Cardiac muscle cell (in vitro differentiated cells and primary cell): ENCODE measurements around the gene FBXL17. TPM values are rescaled to one million over a fixed set of nuclear protein-coding genes. Genes with fewer than 3 reads are reported as not detected.

Experiments used
- DNase-seq, 2 donors: peaks; one replicate each; pipeline versions ENCODE4 v3.0.0 to v3.0.0-alpha.2; 2010 to 2017; ENCODE audit warnings: low read depth in 1 of 2, low spot score in 1 of 2
- H3K27ac ChIP-seq: fragments of 200-600 bp; sonication (generic); 2 replicates; pipeline ENCODE4 v1.5.1; 2016
- H3K27me3 ChIP-seq: fragments of 200-600 bp; sonication (generic); 2 replicates; pipeline ENCODE4 v1.6.0; 2016; ENCODE audit warnings: control low read depth
- H3K36me3 ChIP-seq: fragments of 200-600 bp; sonication (generic); 2 replicates; pipeline ENCODE4 v1.5.1; 2016; ENCODE audit warnings: control low read depth
- H3K4me1 ChIP-seq: fragments of 200-600 bp; sonication (generic); 2 replicates; pipeline ENCODE4 v1.8.1; 2017; ENCODE audit warnings: low read depth, mild to moderate bottlenecking, mixed run types
- H3K4me3 ChIP-seq: fragments of 200-600 bp; sonication (generic); 2 replicates; pipeline ENCODE4 v1.5.1; 2016; ENCODE audit warnings: mild to moderate bottlenecking
- H3K9me3 ChIP-seq: fragments of 200-600 bp; sonication (generic); 2 replicates; pipeline ENCODE4 v1.5.1; 2017; ENCODE audit warnings: low read depth, mild to moderate bottlenecking, control low read depth
- CTCF ChIP-seq: IDR thresholded peaks from 2 replicates; pipeline ENCODE4 v1.5.1; 2012; ENCODE audit warnings: low read depth, mild to moderate bottlenecking, low read length
- polyA plus RNA-seq: library from polyadenylated mRNA; unstranded; fragments of >200 nt; fragmentation: Nextera tagmentation; extraction: Ambion mirVana; gene quantifications from 2 replicates; pipeline ENCODE4 v1.2.1, GENCODE V29; 2016
- total RNA-seq: library from RNA; depleted of rRNA; stranded (reverse); fragments of >200 nt; gene quantifications from 2 replicates; pipeline ENCODE4 v1.2.3, GENCODE V29; 2016

Gene FBXL17
- total and polyA plus RNA-seq, 2 experiments from 2014 or later = 18.3 to 22.9 TPM

- Histone ChIP-seq H3K4me3 (no peak overlapping the region), H3K36me3 (no peaks in the 10 kb centered on the region), H3K9me3 (no peaks in the 10 kb centered on the region), H3K27me3 (no peaks in the 10 kb centered on the region), H3K4me1 (peaks cover 24% of the 10 kb centered on the region), H3K27ac (peak overlapping the region; percentile 49)
- no peak for TF ChIP-seq CTCF
- DNase-seq = no peak
These were observed 132.7 kb downstream of the FBXL17 start for GRCh38 chr5:108249095-108249784.

GRCh38 chr5:108238936-108239887, 142.7 kb downstream of the FBXL17 start:
- no peak overlapping the region for H3K4me3 ChIP-seq
- H3K4me1 ChIP-seq = peaks cover 6% of the 10 kb centered on the region
- H3K27ac ChIP-seq = no peak overlapping the region
- peak in 1 of 2 donors; percentile 5 for DNase-seq
- no peaks in the 10 kb centered on the region for H3K27me3 ChIP-seq
- no peak for TF ChIP-seq CTCF
- no peaks in the 10 kb centered on the region for H3K9me3 ChIP-seq
- H3K36me3 ChIP-seq = no peaks in the 10 kb centered on the region

- no peak for TF ChIP-seq CTCF
- Histone ChIP-seq H3K36me3 (no peaks in the 10 kb centered on the region), H3K4me1 (peaks cover 14% of the 10 kb centered on the region), H3K4me3 (no peak overlapping the region), H3K27ac (no peak overlapping the region), H3K27me3 (no peaks in the 10 kb centered on the region), H3K9me3 (no peaks in the 10 kb centered on the region)
- no peak for DNase-seq
These were observed 143.4 kb downstream of the FBXL17 start for GRCh38 chr5:108238461-108238860.

GRCh38 chr5:108233617-108234155, 148.2 kb downstream of the FBXL17 start:
- H3K4me1 ChIP-seq = peaks cover 19% of the 10 kb centered on the region
- H3K9me3 ChIP-seq = no peaks in the 10 kb centered on the region
- peak in 1 of 2 donors; percentile 72 for DNase-seq
- no peaks in the 10 kb centered on the region for H3K36me3 ChIP-seq
- no peaks in the 10 kb centered on the region for H3K27me3 ChIP-seq
- H3K27ac ChIP-seq = peak overlapping the region; percentile 77
- TF ChIP-seq CTCF = no peak
- no peak overlapping the region for H3K4me3 ChIP-seq

GRCh38 chr5:108232805-108233204, 149.1 kb downstream of the FBXL17 start:
- no peaks in the 10 kb centered on the region for H3K9me3 ChIP-seq
- no peak for DNase-seq
- no peaks in the 10 kb centered on the region for H3K36me3 ChIP-seq
- no peaks in the 10 kb centered on the region for H3K27me3 ChIP-seq
- H3K4me1 ChIP-seq = peaks cover 19% of the 10 kb centered on the region
- peak overlapping the region; percentile 77 for H3K27ac ChIP-seq
- no peak for TF ChIP-seq CTCF
- no peak overlapping the region for H3K4me3 ChIP-seq
